Measurements from ENCODE around the gene ZNF618.
A peak's percentile ranks its signal among the peaks of the same experiment; 100 is the strongest.
"Not testable (repeated sequence)": the region's sequence is repeated elsewhere in the genome, so short reads cannot be mapped to it uniquely, and the experiment has no call there.

Gene ZNF618

DNA sequence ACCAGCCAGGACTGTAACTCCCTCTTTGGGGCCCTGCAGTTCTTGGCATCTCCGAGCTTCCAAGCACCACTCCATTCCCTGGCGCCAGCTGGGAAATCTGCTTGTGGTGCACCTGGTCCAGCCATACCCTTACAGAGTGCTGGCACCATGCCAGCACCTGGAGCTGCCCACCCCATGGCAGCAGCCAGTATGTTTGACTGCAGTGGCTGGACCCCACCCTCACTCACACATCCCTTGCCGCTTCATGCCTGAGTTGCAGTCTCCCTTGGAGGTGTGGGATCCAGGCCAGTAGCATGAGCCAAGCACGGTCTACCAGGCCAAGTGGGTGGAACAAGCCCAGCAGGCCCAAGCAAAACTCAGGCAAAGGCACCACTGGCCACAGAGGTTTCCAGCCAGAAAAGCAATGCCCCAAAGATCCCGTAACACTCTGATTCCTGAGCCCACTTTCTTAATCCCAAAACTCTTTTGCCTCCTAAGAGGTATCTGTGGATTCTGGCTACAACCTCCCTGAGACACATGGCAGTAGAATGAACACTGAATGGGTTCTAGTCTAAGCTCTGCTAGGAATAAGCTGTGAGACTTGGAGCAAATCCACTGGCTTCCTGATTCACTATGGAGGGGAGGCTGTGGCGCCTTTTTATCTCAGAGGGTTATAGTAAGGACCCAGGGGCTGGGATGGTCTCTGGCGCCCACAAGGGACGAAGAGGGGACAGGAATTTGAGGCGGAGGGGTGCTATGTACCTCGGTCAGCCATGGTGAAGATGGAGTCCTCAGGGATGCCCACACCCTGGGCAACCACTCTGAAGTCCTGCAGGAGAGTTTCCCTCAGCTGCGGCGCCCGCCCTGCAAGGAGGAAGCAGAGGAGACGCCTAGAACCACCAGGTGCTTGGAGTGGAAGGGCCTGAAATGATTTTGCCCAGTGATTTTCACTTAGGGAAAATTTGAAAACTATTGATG, 196.4 kb downstream of the ZNF618 start:
- DNase-seq: no peak

DNA sequence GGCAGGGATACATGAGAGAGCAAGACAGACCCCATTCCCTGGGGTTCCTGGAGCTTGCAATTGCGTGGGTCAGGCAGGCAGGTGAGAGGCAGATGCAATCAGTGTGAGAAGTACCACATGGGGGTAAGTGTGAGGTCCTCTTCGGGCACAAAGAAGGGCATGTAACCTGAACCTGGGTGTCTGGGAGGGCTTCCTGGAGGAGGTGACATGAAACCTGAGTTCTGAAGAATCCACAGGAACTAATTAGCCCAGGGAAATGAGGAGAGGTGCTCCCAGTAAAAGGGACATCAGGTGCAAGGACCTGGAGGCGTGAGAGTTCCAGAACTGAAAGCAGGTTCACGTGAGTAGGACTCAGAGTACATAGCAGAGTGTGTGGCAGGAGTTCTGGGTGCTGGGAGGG, 199.5 kb downstream of the ZNF618 start:
- no peak for DNase-seq

DNA sequence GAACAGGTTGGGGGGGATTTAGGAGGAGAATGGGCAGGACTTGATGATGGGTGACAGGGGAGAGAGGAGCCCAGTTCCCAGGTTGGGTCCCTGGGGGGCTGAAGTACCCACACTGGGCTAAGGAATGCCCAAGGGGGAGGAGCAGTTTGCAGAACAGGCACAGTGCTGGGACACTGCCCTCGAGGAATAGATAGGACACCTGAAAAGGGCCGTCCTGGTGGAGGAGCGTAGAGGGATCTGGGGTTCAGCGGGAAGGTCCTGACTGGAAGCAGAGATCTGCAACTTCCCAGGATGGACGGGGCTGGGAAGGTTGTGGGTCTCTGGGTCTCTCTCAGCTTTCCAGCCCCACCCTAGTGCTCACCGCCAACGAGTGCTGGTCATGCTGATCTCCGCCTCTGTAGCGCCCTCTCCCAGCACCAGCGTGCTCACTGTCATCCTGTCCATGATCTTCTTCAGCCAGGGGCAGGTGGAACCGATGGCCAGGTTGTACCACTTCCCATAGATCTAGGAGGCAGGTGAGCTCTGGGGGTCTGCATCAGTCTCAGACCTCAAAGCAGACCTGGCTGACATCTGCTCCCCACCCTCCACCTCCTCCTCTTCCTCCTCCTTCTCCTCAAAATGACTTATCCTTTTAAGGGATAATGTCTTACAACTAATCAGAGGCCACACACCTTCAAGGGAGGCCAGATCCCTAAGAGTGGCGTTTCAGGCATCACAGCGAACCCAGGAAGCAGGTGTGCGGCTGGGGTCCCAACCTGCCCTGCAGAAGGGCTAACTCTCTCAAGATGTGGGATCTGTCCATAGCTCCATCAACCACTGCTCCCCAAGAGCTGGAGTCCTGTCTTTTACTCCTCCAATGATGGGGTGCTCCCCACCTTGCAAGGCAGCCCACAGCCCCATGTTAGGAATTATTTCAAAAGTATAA, 200.4 kb downstream of the ZNF618 start:
- no peak for DNase-seq

DNA sequence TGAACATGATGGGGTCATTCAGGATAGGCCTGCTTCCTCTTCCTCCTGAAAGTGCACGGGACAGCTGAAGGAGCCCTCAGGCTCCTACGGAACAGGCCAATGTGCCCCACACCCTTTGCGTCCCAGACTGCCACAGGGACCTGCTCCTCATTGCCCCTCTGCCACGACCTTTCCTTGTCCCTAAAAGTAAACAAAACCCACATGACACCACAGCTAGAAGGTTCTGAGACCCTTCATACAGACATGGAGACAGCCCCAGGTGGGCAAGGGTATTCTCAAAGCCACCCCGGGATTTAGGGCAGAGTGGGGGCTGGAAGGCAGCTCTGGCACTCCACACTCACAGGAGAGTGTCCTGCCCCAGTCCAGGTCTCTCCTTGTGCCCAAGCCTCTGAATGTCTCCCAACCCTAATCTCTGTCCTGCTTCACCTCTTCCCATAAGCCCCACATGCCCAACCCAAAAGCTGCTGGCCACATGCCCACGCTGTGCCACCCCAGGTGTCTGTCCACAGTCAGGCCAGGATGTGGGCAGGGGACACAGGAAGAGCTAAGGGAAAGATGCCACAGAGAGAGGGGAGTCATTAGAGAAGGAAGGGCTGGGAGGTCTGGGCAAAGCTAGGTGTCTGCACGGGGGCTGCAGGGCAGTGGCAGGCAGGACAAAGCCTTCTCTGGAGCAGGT, 201.2 kb downstream of the ZNF618 start:
- DNase-seq: no peak

DNA sequence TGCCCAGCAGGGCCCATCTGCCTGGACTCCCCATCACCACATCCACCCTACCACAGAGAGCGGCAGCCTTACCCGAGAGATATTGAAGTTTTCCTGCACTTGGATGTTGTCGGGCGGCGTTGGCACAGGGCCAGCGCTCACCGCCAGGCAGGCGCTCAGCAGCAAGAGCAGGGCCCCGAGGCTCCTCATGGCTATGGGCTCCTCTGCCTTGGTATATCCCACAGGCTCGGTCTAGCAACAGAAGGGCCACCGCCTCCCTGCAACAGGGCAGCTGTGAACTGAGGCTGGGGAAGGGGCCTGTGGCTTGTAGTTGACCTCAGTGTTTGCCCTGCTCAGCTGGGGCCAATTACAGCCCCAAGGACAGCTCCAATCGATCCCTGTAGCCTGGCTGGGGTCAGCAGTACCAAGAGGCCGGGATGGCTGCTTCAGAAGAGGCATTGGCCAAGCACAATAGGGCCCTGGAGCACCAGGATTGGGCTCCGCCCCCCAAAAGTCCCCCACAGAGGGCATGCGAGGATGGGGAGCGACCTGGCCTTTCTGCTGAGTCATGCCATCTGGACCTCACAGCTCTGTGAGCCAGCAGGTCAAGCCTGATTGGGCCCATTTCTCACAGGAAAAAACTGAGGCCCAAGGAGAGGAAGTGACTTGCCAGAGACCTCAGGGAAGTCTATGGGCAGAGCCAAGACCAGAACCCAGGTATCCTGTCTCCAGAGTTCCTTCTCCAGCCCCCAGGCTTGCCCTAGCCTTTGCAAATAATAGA, 202.1 kb downstream of the ZNF618 start, which contains the start of gene AMBP:
Gene AMBP, minus strand, starts transcription at position 280 of the 760 bp plus-strand sequence. Its CDS starts 91 bp downstream, at position 189.
- no peak for DNase-seq

DNA sequence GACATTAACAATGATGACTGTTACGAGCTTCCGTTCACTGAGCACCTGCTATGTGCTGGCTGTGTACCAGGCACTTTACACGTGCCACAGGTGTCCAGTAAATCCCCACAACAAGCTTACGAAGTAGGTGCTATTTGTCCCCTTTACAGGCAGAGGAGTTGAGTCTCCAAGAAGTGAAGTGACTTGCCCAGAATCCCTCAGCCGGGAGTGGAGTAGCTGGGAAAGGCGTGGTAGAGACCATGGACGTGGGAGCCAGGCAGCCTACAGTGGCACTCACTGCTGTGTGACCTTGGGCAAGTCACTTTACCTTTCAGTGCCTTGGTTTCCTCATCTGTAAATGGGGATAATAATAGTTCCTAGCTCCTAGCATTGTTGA, 202.7 kb downstream of the ZNF618 start:
- no peak for DNase-seq

DNA sequence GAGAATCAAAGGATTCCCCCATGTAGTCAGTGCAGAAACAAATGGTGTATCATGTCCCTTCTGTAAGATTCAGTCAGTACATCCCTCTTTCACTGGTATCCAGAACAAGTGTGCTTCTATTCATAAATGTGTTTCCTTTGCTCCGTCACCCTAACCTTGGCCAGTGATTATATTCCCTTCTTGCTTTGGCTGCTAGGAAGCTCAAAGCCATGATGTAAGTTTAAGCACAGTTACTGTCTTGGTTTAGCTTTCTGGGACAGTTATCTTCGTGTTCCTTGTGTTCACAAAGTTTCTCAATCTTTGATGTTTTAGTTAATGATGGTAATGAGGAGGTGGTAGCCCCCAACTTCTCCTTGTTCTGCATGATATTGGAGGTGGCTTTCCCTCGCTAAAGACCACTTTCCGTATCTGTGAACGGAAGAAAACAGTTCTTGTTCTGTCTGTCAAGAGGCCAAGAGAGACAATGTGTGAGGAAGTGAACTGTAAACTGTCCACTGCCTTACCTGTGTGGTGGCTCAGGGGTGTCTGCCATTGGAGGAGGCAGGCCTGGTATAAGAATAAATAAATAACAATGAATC, 204.2 kb downstream of the ZNF618 start:
- no peak for DNase-seq

DNA sequence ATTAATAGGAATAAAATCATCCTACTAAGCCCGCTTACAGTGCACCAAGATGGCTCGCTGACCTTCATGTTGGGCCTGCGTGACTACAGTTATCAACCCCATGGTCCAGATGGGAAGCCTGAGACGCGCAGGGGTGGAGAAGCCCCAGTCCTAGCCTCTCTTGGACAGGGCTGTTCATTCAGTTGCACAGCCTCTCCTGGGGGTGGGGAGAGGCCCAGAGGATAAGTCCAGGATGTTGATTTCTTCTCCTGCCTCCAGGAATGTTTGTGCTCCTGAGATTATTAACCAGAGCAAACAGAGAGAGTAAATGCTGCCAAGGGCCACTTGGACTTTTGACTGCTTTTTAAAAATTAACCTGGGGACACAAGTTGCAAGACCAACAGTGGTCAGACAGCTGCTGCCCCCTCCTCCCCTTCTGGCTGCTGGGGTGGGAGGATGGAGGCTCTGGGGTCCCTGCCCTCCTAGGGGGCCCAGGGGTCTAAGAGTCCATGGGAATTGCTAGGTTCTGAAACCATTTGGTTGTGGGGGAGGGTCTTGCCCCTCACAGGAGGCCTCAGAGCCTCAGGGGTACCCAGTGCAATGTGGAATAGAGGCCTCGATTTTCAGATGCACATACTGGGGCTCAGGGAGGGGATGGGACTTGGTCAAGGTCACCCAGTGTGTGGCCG, 204.8 kb downstream of the ZNF618 start:
- DNase-seq: no peak

DNA sequence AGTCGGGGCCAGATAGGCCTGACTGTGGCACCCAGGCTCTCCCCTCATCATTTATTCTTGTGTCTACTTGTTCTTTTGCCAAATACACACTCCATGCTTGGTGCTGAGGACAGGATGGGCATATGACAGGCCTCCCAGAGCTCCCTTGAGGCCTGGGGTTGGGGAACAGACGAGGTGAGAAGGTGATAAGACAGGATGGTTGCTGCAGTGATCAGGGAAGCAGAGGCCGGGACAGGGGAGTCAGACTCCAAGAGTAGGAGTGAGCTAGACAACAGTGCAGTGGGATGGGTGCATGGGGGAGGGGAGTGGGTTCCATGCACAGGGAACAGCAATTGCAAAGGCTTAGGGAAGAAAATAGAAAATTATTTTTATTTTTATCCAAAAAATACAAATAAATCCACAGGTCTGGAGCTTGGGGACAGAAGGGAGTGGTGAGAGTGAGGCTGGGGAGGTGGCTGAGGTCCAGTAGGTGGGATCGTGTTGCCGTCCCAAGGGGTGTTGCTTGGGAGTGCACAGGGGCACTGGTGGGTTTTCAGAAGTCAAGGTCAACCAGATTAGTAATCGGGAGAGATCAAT, 205.4 kb downstream of the ZNF618 start:
- no peak for DNase-seq

DNA sequence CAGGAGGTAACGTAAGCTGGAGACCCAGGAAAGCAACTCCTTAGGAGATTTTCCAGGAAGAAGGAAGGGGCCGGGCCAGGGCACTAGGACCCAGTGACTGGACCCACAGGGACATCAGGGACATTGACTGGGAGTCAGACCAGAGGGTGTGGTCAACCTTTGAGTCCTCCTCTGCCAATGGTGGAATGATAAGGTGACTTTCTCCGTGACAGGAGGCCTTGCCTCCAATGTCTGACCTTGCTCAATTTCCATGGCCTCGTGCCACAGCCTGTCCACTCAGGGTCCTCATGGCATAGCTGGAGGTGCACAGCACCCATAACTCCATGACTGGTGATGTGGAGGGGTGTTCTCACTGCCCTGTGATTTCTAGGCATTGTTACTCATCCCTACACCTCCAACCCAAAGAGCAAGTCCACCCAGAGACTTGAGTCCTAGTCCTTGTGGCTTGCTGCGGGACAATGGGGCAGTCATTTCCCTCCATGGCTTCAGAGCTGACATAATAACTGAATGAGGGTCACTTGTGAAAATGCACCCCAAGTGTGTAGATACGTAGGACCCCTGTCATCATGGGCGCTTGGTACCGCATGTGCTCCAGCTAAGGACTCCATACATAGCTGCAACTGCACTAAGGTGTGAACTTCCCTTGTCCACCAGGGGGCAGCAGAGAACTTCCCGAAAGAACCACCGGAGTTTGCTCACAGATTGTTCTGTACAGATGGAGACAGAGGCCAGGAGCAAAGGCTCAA, 206.1 kb downstream of the ZNF618 start:
- DNase-seq: peak; percentile 26

DNA sequence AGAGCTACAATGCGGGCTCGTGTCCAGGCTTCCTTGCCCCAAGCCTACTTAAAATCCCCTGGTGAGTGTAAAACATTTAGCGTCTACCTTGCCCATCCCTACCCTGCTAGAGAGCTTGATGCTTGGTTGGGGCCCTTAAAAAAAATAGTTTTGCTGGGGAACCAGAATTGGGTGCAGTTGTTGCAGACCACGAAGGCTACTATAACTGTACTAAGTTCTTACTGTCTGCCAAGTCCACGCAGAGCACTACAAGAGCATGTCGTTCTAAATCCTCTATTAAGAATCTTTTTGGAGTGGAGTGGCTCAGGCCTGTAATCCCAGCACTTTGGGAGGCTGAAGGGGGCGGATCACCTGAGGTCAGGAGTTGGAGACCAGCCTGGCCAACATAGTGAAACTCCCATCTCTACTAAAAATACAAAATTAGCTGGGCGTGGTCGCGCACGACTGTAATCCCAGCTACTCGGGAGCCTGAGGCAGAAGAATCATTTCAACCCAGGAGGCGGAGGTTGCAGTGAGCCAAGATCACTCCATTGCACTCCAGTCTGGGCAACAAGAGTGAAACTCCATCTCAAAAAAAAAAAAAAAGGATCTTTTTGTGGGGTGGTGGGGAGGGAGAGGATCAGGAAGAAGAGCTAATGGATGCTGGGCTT, 206.8 kb downstream of the ZNF618 start:
- DNase-seq: not testable (repeated sequence)

DNA sequence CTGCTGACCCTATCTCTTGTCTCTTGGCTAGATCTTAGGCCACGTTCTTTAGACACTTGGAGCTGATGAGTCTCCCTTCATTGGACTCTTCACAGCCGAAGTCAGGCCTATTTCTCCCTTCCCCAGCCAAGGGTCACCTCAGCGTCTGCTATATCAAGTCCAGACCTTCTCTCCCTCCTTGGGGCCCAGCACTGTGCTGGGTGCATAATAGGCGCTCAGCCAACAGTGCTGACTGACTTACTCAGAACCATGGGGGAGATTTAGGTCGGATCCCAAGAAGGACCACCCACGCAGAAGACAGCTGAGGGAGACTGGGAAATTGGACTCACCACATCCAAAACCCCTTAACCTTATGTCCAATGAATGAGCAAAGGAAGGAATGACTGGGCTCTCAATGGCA, 207.6 kb downstream of the ZNF618 start:
- no peak for DNase-seq

DNA sequence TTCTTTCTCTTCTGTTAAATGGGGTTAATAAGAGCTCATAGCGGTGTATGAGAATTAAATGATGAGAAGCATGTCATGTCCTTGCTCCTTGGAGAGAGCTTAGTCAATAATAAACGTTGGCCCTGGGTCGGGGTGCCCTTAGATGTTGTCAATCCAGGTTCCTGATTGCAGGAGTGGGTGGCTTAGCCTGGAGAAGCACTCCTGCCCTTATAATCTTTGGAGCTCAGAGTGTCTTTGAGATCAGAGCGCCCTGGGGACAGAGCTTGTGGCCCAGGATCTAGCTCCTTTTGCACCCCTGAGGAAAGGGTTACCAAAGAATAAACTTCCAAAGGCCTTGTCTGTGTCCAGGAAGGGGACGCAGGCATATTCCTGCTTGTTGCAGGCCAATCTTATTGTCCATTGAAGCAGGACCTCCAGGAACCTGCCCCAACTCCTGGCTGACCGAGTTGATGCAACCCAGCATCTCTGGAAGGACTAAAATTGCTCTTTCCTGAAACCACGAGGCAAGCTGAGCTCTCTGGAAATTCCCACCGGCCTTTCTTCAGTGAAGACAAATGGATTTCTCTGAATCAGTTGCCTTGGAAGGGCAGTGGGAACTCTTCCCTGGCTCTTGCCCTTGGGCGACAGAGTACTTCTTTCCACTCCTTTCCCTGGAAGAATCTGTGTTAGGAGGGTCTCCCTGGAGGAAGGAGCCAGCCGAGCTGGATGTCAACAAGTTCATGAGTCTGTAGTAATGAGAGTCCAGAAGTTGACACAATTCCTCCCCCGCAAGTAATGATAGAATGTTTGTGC, 208.4 kb downstream of the ZNF618 start:
- no peak for DNase-seq

DNA sequence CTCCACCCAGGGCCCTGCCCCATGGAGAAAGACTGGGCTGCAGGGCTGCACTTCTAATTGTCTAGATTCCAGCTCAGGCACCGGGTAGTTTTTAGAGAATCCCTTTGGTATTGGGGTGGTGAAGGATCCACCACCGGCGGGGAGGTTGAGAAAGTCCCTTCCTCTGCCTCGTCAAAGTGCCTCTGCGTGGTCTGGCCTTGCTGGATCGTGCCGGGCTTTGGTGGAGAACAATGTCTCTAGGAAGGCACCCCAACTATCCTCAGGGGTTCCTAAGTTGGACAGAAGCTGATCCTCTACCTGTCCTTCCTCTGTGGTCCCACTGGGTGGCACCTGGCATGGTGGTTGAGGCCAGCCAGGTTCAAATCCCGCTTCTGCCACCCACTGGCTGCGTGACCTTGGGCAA, 209.3 kb downstream of the ZNF618 start:
- DNase-seq: no peak

DNA sequence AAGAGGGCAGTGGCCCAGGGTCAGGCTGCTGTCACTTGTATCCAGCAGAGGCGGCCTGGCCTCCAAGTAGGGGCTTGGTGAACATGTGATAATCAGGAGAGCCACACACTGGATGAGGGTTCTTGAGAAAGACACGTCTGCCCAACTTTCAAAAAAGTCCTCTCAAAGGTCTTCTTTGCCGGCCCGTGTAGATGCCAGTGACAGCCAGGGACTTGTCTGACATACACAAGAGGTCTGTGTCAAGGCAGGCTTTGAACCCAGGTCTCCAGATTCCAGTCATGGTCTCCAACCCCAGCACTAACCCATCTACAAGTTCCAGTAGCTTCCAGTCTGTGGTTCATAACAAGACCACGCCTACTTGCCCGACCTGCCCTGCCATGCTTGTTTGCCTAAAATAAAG, 209.9 kb downstream of the ZNF618 start:
- no peak for DNase-seq

DNA sequence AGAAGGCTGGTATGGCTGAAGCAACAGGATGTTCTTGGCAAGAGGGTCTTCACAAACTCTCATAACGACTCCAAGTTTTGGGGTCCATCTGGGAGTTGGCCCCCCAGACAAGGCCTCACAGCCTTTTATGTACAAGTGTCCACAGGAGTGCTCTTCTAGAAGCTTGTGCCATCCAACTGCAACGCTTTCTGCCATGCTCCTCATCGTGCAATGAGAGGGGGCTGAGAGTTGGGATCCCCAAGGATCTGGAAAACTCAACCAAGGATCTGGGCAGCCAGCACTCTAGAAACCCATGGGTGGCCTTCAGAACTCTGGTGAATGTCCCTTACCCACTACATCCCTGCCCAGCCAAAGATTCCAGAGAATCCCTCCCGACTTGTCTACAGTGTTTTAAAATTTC, 210.5 kb downstream of the ZNF618 start:
- no peak for DNase-seq

DNA sequence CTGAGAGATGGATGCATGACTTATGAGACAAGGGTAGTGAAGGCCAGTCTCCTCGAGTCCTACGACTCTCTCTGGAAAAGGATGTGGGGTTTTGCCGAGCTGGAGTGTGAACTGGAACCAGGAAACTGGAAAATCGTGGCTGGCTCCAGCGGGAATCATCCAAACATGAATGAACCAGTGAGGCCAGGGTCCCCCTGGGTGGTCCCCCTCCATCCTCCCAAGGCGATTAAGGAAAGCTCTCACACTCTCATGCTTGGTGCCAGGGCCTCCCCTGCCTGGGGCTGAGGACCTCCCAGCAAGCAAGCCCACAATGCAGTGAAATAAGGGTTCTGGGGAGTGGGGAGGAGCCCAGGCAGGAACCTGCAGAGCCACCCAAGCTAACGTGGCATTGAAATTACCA, 211.6 kb downstream of the ZNF618 start:
- no peak for DNase-seq

DNA sequence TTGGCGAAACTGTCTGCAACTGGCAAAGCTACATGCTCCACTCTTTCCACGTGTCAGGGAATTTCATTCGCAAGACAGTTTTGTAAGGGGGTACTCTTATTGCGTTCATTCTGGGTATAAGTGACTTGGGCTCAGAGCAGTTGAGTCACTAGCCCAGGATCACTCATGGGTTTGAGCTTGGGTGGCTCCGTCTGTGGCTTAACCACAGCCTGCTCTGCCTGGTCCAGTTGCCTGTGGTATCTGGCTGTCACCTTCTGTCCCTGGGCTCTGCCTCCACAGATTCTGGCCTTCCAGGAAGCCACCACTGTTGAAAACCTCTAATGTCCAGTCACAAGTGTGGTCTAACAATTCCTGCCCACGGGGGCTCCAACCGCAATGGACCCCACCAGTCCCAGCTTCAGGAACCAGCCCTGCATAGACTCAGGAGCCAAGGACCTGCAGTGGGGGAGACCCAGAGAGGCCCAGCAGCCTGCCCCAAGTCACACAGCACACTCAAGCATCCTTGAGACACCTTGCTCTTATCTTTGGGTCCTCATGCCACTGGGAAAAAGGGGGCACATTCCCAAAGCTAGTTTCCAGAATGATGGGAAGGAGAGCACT, 212.6 kb downstream of the ZNF618 start:
- no peak for DNase-seq
